HG02943 (cell line): ENCODE results near the gene GGT1.
"Not testable (repeated sequence)": the region's sequence is repeated elsewhere in the genome, so short reads cannot be mapped to it uniquely, and the experiment has no call there.

Experiments used
- ATAC-seq: cut with Tn5 transposase; IDR thresholded peaks from one replicate; pipeline ENCODE4 v1.9.1; 2021; ENCODE audit warnings: mild to moderate bottlenecking, low read depth, moderate library complexity; ENCODE audit not compliant: unreplicated experiment

GGT1 gene

DNA sequence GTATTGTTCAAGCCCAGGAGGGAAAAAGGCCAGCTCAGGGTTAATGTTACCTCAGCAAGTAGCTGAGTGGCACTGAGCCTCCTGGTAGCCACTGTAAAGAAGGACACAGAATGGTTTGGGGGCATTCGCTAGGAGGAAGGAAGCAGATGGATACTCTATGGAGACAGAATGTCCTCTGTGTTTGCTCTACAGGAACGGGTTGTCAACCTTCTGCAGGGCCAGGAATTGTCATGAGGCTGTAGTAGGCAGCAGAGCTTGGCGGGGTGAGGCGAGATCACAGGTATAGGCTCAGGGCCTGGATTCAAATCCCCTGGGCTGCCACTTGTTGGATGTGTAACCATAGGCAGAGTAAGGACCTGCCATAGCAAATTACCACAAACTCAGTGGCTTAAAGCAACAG is 7.1 kb upstream of the GGT1 start:
- ATAC-seq: no peak

DNA sequence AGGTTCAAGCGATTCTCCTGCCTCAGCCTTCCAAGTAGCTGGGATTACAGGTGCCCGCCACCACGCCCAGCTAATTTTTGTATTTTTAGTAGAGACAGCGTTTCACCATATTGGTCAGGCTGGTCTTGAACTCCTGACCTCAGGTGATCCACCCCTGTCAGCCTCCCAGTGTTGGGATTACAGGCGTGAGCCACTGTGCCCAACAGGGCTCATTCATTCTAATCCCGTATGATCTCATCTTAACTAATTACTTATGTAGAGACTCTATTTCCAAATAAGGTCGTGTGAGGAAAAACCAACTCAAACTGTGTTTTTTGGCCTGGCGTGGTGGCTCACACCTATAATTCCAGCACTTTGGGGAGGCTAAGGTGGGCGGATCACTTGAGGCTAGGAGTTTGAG is 5.9 kb upstream of the GGT1 start:
- not testable (repeated sequence) for ATAC-seq

GRCh38 chr22:24599514-24599913 is 3.5 kb upstream of the GGT1 start:
- no peak for ATAC-seq

DNA sequence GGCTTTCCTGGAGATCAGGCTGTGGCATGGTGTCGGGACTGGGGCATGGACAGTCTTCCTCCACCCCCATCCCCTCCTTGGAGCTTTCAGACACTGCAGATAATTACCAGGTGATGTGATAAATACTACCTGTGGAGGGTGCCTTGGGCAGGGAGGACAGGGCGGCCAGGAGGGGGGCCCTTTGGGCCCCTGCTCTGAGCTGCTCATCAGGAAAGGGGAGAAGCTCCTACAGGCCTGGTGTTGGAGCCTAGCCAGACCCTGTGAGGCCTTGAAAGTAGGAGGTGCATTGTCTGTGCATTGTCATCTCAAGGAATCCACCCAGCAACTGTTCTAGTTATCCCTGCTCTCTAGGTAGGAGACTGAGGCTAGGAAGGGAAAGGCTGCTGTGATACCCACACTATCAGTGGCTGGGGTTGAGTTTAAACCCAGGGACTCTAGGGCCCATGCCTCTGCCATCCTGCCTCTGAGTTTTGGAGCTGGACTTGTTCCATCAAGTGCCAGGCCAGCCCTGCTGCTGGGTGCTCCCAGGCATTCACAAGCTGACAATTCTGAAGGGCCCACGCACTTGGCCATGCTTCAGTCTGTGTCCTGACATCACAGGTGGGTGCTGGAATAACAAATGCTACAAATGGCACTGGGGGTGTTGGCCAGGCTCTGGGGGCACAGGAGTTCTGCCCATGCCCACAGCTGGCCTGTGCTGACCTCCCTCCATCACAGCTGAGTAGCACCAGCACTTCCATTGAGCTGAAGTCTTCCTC is 2.9 kb upstream of the GGT1 start:
- ATAC-seq: not testable (repeated sequence)

DNA sequence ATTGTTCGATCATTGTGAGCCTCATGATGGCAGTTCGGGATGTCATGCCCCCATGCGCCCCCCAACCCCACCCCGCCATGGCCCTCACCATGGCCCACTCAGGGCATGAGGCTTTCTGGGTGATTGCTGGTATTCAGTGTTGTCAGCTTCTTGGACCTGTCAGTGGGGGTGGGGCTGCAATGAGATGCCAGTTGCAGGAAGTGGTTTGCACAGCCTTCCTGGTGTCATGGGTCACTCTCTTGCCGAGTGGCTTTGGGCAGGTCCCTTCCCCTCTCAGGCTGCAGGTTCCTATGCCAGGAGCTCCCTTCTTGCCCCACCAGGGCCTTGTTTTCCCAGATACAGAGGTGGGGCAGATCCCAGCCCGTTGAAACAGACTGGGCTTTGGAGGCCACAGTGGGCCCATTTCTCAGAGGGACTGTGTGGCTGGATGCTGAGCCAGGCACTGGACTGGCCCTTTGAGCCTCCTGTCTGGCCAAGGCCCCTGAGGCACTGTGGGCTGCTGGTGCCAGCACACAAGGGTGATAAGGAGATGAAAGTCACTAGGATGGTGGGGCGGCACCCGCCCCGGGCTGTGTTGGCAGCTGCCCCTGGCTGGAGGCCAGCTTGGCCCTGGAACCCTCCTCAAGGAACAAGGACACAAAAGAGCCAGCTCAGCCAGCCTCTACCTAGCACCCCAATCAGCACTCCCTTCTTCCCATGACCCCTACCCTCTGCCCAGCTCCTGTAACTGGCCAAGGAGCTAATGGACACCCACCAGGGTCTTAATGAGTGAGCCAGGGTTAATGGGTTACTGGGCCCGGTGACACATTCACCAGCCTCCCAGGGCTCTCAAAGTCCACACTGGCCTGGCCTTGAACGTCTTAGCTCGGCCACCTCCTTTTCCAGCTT is 1.5 kb upstream of the GGT1 start:
- ATAC-seq: no peak

- not testable (repeated sequence) for ATAC-seq
These were observed 766 bp upstream of the GGT1 start for GRCh38 chr22:24602105-24602749.

GRCh38 chr22:24603770-24604629 is 1.0 kb downstream of the GGT1 start:
- not testable (repeated sequence) for ATAC-seq

DNA sequence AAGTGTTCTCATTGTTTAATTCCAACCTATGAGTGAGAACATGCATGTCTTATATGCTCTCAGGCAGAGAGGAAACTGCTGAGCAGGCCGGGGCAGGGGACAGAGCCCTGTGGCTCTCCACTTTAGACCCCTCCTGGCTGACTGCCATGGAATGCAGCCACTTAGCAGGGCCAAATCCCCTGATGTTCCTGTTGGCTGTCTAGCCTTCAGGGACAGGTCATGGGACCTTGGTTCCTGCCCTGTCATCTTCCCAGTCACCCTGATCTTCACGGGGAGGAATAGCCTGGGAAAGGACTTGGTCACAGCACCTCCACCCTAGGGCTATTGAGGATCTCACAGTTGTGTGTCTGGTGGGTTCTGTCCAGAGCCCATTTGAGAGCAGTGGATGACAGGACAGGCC is 3.3 kb downstream of the GGT1 start:
- ATAC-seq: not testable (repeated sequence)

DNA sequence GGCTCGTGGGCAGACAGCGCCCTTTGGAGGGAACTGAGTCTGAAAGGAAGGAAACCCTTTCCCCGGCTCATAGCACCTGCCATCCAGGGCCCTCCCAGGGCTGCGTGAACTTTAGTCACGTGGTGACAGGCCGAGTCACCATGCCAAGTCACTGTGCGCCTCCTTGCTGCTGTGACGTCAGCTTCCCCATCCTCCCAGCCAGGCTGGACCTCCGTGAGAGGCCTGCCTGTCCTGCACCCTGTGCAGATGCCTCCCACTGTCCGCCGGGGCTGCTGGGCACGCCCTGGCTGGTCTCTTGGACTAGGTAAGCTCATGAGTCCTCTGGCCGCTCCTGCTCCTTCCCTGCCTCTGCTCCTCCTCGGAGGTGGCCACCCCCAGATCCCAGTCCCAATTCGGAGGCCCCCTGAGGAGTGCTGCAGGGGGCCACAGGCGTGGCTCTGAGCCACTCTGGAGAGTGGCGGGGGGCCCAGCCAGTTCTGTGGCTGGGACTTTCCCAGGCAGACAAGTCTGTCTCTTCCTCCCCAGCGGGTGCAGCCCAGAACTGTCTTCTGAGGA is 4.5 kb downstream of the GGT1 start:
- not testable (repeated sequence) for ATAC-seq

GRCh38 chr22:24608327-24608726 is 5.3 kb downstream of the GGT1 start:
- ATAC-seq: not testable (repeated sequence)

DNA sequence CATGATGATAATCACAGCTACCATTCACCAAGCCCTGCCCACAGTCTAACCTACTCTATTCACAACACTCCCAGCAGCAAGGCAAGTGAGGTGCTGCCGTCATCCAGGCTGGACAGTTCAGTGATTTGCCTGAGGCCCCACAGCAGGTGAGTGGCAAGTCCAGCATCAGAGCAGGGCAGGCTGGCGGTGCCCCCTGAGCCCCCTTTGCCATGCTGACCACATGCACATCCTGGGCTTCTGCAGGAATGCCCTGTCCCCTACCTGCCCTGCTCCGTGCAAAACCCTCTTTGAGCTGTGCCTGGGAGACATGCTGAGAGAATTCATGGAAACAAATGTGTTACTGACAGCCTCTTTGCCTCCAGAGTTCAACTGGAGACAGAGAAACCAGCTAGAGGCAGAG is 6.9 kb downstream of the GGT1 start:
- not testable (repeated sequence) for ATAC-seq

GRCh38 chr22:24614794-24615193 is 11.8 kb downstream of the GGT1 start:
- ATAC-seq: not testable (repeated sequence)

DNA sequence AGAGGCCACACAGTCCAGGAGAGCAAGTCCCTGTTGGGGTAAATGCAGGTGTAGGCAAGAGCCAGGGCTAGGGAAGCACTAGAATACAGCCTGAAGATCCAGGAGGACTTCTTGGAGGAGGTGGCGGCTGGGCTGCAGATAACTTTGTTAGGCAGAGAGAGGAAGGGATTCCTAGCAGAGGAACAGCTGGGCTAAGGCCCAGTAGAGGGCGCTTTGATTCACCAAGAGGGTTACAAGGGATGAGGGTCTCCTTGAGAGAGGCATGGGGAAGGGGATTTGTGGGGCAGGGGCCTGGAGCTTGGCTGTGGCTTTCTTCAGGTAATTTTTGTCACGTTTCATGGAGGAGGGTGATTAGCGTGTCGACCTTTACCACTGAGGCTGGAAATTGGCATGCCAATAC is 18.3 kb downstream of the GGT1 start:
- not testable (repeated sequence) for ATAC-seq

DNA sequence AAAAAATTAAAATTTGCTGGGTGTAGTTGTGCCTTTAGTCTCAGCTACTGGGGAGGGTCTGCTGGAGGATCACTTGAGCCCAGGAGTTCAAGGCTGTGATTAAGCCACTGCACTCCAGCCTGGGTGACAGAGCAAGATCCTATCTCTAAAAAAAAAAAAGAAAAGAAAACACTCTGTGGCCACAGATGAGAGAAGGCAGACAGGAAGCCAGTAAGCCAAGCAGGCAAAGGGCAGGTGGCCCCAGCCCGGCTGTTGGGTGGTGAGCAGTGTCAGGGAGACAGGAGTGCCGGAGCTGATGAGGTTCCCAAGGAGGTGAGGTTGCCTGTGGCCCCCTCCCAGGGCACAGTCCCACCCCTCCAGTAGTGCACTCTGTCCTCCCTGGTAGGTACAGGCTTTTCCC is 19.6 kb downstream of the GGT1 start:
- ATAC-seq: not testable (repeated sequence)

GRCh38 chr22:24627911-24628310 is 24.9 kb downstream of the GGT1 start:
- not testable (repeated sequence) for ATAC-seq

DNA sequence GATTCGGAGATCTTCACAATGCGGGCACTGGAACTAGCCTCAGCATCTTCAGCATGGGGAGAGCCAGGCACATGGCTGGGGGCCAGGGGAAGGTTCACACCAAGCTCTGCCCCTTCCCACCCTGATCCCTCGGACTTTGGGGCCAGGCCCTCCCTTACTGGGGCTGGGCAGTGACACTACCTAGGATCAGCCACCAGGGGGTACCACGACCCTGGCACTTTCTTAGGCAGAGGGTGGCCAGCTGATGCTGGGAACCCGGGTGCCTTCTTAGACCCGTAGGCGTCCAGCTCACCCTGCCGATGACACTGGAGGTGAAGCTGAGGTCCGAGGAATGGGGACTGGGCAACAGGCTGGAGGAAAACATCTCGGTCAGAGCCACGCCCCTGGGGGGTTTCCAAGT is 26.1 kb downstream of the GGT1 start:
- ATAC-seq: not testable (repeated sequence)

DNA sequence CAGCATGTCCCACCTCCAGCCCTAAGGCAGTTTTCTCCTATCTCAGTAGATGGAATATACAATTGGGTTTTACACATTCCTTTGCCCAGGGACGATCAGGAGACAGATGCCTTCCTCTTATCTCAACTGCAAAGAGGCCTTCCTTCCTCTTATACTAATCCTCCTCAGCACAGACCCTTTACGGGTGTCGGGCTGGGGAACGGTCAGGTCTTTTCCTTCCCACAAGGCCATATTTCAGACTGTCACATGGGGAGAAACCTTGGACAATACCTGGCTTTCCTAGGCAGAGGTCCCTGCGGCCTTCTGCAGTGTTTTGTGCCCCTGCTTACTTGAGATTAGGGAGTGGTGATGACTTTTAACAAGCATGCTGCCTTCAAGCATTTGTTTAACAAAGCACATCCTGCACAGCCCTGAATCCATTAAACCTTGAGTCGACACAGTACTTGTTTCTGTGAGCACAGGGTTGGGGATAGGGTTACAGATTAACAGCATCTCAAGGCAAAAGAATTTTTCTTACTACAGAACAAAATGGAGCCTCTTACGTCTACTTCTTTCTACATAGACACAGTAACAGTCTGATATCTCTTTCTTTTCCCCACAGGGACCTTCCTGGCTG is 27.9 kb downstream of the GGT1 start:
- not testable (repeated sequence) for ATAC-seq

- not testable (repeated sequence) for ATAC-seq
These were observed 28.6 kb downstream of the GGT1 start for GRCh38 chr22:24631430-24632122.

- not testable (repeated sequence) for ATAC-seq
These were observed 29.6 kb downstream of the GGT1 start for GRCh38 chr22:24632642-24633041.
